Muscle of back (tissue), 11 donors: ENCODE results near the gene ECM2. TPM values are rescaled to one million over a fixed set of nuclear protein-coding genes. Genes with fewer than 3 reads are reported as not detected.

Experiments used
- DNase-seq, 3 donors: peaks; one replicate each; pipeline versions ENCODE4 v3.0.0 to v3.0.0-alpha.2; 2013
- polyA plus RNA-seq, 10 donors: library from polyadenylated mRNA; unstranded; fragments of 120-200 nt; gene quantifications; one replicate each; pipeline ENCODE4 v1.2.1, GENCODE V29; 2013; ENCODE audit not compliant: insufficient read length in 10 of 10

The ECM2 gene
- polyA plus RNA-seq, 10 donors = 17.4 to 46.9 (median 22.7) TPM

DNA sequence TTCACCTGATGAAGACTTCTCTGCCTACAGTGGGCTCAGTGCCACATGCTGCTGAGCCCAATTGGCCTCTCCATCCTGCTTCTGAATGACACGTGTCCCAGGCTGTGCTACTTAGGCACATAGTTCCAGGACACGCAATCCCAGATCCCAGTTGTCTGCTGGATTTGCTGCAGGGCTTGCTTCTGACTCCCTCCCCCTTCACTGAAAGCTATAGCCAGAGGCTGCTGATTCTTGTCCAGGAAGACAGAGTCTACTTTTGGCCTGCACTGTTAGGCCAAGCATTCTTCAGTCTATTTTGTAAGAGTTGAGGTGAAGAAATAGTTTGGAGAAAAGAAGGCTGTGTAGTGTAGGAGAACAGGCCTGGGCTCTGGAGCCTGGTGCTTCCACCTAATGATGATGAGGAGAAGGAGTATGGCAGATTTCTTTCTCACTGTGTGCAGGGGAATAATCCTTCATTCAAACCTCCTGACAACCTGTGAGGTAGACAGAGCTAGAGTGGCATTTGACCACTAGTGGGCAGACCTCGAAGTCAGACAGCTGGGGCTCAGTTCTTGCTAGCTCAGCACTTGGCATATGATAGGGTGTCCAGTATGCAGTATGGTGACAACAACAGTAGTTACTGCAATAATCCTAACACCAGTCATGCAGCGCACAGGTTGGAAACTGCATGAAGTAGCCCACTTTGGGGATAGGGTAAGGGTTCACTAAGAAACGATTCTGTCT, 34.0 kb downstream of the ECM2 start:
- DNase-seq = peak; percentile 68 to 84 (median 74)

DNA sequence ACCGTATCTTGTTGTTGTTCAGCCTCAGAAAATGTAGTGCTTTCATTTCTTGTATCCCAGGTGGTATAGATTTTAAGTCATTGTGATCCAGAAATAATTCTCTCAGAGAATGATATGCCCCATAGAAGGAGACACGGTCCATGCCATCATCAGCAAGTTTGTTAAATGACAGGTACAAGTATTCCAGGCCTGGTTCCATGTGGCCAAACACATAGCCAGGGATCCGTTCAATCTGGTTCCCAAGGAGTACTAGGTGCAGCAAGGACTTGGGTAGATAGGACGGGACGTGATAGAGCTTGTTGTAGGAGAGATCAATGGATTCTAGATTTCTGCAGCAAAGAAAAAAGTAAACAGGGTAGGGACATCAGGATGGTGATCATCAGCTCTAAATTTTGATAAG, 35.1 kb downstream of the ECM2 start:
- DNase-seq = no peak

DNA sequence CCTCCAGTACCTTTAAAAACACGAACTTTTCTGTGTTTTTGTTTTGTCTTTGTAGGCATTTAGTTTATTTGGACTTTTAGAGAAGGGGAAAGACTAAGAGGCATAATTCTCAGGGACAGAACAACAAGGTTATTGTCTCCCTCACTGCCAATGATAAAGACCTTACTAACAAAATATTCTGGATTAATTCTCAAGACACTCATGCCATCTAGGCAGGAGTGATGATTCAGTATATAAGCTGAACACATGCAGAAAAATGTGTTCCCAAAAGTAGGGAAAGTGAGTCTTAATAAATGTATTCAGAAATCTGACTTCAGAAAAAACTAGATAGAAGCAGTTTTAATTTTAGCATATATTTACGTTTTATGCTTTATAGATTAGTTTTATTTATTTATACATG, 36.1 kb downstream of the ECM2 start:
- DNase-seq = no peak

DNA sequence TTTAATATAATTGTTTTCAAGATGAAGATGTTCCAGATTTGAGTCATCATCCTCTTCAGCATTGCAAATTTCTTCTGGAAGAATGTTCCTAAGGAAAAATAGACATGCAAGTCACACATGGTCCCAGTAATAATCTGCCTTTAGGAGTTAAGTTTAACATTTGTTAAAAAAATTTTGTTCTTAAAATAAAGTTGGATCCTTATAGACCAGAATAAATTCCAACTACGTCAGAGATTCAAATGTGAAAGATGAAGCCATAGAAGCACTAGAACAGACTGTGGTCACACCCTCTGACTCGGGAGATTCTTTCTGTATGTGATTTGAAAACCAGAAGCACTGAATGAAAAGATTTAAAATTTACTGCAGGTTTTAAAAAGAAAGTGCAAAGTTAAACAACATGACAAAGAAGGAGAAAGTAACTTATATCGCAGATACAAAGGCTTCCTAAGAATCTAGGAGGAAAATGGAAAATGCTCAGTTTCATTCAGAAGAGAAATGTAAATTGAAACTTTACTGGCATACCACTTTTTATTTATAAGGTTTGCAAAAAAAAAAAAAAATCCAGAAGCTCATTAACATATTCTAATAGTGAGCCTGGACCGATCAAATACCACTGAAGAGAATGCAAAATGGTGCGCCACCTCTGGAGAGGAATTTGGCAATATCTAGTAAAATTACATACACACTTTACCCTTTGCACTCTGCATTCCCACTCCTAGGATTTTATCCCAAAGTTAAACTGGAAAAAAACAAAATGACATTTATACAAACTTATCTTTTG, 39.2 kb downstream of the ECM2 start:
- DNase-seq = peak; percentile 55 to 82 (median 68)

DNA sequence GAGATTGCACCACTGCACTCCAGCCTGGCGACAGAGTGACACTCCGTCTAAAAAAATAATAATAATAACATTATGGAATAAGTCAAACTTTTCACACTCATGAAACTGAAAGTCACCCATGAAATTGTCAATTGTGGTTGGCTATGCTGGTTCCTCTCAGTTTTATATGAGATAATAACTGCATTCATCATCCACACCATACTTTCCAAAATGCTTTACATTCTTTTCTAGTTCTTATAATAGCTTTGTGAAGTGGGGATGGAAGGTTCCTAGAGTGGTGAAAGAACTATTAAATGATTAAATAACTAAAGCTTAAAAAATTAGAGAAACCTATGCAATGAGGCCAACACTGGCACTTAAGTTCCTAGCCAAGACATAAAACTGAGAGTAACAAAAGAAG, 40.9 kb downstream of the ECM2 start:
- no peak for DNase-seq

DNA sequence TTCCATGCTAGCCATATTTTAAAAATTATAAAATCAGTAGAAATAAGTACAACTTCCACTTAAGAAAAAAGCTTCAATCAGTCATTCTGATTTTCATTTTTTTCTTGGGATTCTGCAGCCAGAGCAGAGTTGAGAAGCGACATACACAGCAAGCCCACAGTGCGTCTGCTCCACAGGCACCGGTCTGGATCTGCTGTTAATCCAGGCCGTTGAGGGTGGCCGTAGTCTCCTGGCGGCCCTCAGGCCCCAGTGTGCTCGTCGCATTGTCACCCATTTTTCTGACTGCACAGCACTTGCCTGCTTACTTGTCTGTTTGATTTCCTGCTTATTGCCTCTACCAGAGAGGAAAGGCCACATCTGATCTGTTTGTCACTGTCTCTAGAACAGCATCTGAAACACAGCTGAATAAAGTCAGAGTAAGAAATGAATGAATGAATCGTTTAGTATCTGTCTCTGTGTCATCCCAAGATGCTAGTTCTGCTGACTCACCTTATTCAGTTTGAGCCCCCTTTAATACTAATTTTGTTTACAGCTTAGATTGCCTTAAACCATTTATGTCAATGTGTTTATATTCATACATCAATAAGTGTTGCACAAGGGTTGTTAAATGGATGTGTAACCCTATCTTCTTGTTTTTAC, 41.9 kb downstream of the ECM2 start:
- peak in 1 of 3 donors; percentile 67 for DNase-seq

DNA sequence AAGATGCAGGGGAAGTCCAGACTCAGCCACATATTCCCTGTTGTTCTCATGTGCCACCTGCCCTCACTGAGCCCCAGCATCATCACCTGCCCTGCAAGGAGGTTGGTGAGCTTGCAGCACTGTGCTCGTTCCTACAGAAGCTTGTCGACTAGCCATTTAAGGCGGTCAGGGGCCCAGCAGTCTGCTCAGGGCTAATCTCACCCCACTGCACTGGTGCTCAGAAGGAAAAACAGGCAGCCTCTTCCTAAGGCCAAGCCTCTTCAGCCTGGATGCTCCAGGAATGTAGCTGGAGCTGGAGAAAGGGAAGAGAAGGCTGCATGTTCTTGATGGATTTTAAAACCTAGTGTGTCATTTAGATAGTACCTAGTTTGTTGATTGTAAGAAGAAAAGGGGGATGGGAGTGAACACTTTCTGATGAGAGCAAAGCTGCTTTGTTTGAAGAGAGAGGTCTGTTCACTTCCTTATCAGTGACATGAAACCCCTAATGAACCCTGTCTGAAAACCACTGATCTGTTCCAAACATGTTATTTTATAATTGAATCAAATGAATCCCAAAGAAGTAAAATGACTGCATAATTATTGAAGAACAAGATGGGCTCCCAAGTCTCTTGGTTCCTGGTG, 42.9 kb downstream of the ECM2 start:
- no peak for DNase-seq

DNA sequence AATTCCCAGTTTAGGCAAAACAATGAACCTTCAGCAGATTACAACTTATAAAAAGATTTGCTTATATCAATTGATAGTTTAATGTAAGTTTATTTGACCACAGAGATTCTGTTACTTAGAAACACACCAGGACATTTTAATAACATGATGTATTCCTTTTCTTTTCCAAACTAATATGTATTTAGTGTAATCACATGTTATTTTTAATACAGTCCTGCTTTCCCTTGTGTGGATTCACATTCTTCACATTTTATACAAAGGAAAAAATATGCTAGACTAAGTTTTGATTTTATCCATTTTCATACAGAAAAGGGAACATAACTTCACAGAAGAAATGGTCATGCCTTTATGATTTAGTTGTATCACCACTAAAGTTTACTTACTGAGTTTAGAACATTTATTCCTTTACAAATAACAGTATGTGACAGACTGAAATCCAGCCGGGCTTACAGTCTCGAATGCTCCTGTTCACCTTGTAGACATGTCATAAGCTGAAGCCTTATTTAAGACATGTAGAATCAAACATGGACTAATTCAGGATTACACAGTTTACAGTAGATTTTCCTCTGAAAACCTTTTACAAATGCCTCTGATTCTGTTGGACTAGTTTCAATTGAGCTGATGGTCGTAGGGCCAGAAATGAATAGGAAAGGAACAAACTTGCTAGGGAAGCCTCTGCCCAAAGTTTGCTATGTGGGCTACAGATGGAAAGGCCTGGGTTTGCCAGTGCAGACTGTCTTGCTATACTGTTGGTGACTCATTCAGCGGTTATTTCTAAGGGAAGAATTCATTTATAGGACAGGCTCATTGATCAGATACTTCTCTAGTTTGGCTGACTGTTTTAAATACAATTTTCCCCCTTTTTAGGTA, 46.9 kb downstream of the ECM2 start:
- DNase-seq = peak in 2 of 3 donors; percentile 55 to 76

DNA sequence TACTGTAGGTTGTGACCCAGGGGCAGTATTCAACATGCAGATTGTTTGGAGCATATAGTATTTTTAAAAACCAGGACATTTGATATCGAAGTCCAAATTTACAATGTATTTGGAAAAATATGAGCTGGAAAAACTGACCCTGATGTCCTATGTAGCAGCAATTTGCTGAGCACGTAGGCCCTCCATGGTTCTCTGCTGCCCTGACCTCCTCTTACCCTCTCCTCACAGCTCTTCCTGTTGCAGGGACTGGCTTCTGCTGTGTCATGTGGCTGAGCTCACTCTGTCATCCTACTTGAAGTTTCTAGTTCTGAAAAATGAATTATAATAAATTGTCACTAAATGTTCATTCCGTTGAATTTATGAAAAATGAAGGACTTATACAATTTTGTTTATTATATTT, 49.4 kb downstream of the ECM2 start:
- DNase-seq = no peak

DNA sequence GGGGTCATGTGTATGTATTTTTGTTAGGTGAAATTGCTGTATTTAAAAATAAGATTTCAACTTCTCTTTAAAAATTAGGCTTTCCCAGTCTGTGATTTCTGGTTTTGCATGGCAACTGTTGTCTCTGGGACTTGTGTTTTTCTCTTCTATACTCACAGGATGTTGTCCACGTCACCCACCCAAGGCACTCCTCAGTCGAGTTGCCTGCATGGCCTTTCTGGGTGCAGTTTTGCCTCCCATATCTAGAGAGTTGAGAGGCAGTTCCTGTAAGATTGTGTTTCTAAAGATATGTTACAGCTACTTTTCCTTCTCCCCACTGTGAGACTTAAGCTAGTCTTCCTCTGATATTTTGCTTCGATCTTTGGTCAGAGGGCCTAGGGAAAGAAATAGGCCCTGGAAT, 51.2 kb downstream of the ECM2 start:
- DNase-seq = no peak

DNA sequence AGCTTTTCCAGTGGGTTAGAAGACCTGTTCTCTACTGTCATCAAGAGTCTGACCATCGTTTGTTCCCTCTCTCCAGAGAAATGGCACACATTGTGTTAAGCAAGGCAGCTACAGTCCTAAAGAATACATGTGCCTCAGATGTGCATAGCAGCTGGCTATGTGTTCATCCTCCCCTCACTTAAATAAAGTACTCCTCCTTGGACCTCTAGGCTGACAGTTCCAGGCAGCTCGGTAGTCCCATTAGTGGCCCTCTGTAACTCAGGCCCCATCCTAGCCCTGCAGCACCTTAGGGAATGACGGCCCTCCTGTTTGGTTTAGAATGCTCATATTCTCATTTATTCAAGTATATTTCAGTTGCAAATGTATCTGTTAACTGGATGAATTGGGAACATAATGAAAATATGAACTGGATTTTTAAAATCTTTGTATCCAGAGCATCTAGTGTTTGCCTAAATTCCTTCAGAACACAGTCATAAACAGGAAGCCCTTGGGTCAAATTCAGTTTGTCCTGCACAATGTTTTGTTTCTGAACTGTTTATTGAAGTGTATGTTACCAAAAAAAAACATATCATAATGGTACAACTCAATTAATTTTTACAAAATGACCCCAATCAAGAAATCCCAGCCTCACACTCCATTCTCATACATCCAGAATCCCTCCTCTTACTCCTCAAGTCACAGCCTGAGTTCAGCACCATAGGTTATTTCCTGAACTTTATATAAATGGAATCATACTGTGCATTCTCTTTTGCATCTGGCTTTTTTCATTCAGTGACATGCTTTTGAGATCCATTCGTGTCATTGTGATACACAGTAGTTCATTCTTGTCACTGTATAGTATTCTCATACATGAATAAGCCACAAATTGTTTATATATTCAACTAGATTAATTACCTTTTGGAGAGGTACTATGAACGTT, 51.9 kb downstream of the ECM2 start:
- peak in 1 of 3 donors; percentile 72 for DNase-seq

DNA sequence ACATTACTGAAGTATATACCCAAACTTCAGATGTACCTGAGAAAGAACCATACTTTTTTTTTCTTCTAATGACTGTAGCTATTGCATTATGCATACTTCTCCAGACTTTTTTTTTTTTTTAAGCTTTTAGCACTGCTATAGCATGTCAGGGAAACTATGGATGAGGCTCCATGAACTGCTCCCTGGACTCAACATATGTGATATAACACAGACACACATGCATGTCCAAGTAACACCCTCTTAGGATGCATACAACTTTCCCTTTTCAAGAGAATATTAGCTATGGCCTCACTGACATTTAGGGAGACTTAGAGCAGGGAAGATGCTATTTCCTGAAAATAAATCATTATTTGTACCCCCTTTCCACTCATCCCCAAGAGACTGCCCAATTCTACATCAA, 53.0 kb downstream of the ECM2 start:
- no peak for DNase-seq

DNA sequence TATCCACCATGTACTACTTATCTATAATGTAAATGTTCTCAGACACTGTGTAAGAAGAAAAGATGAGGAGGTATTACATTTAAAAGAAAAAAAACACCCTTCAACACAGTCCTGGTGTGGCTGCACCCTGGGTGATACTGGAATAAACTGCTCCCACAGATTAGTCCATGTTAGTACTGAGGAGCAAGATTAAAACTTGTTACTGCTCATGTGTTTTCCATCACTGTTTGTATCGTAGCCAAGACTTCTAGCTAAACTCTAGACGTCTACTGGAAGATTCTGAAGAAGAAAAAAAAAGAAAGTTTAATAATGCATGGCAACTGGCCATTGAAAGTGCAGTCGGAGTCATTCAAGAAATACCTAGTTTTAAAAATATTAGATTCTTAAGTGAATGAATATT, 53.5 kb downstream of the ECM2 start, which contains the start of gene ASPN:
ASPN (minus strand) TSS at position 178 of the 400 bp plus-strand sequence.
- DNase-seq = peak; percentile 88 to 95 (median 93)

DNA sequence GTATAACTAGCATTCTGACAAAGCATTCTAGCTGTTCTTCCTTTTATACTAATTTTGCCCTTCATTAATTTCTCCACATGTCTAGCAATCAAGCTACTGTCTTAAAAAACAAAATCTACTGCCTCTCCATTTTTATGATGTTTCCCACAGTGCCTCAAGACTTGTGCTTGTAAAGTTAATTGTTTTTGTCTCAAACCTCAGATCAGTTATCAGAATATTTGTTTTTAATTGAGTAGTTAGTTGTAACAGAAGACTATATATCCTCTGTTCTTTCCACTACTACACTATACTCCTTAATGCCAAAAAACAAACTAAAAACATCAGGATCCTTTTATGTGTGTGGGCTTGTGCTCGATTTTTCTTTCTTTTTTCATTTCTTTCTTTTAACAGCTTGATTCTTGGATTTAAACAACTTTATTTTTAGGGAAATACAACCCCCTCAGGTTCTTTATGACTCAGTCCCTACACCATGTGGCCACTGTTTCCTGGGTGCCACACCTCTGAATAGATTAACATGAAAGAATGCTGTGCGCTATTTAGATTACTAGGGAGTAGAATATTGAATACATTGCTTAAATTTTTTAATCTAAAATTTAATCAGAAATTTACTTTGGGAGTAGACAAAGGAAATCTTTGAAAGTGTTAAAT, 54.7 kb downstream of the ECM2 start:
- DNase-seq = peak in 1 of 3 donors; percentile 73

DNA sequence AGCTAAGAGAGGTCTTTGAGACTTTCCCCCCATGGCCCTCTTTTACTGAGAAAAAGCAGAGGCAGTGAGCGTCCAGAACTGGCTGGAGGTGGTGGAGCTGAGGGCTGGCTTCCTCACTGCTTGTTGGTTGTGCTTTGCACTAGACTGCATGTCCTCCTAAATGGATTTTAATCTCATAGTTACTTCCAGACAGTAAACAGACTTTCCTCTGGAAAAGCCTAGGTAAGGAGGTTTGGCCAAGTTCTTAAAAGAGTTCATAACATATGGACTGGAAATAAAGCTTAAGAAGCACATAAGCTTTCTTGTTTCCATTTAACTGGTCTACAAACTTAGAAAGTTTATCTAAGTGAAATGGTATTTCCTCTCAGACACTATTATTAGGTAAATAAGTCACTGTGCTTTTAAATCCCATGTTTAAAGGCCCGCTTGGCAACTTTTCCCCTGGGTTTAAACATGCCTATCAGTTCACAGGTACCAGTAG, 55.5 kb downstream of the ECM2 start:
- DNase-seq = peak in 2 of 3 donors; percentile 57 to 81

DNA sequence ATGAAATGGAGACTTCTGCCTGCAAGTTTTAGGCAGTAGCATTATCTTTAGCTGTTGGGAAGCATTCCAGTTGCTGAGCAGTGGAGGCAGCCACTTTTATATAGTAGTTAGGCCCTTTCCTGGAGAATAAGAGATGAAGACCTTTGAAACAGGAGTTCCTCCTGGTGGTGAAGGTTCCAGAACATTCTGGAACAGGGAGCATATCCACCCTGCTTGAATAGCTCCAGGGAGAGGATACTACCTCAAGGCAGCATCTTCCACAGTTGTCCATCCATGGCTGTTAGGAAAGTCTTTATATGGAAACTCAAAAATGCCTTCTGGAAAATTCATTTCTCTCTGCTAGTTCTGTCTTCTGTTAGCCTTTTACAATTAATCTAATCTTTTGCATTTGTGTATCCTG, 56.4 kb downstream of the ECM2 start:
- DNase-seq = peak in 1 of 3 donors; percentile 53

DNA sequence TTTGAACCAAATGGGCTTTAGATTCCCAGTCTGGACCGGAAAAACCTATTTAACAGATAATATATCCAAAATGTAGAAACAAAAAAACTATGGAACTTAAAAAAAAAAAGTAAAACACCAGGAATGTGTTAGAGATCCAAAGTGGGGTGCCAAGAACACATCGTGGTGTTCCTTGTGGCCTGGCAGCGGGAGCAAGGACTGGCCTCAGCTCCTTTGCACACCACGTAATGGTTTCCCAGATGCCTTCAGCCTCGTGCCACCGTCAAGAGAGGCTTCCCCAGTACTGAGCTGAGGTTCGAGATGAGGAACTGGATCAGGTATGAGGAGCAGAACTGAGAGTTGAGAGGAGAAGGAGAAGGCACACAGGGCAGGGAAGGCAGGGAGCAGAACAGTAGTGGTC, 57.0 kb downstream of the ECM2 start:
- DNase-seq = no peak

DNA sequence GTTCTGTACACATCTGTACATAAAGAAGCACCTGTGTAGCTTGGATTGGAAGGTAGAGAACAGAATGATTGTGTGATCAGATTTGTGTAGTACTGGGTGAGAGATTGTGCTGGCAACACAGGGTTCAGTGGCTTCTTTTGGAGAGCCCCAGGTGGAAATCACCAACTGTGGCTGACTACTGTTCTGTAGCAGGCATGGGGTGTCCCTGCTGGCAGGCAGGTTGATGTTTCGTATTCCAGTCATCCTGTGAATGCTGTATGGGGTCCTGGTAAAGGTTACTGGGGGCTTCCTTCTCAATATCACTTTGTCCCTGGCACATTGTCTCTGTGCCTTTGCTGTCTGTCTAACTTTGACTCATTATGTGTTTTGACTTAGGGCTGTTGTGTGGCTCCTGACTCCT, 58.8 kb downstream of the ECM2 start:
- no peak for DNase-seq

DNA sequence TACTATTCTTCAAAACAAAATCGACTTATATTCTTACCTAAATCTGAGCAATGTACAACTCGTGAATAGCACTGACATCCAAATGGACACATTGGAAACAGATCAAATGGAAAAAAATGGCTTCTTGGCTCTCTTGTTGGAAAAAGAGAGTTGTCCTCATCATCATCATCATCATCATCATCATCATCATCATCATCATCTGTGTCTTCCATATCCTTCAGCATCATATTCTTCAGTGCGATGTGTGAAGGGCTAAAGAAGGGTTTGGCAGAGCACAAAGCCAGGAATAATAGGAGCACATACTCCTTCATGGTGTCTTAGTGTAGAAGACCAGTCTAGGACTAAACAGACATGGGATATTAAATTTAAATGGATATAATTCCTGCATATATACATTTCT, 61.2 kb downstream of the ECM2 start:
- DNase-seq = peak in 2 of 3 donors; percentile 47 to 70
